Stromal cell of bone marrow (primary cell): ENCODE data around the gene PEX5L.
"Not testable (repeated sequence)": the region's sequence is repeated elsewhere in the genome, so short reads cannot be mapped to it uniquely, and the experiment has no call there.

Source experiments
- DNase-seq: peaks from one replicate; pipeline ENCODE4 v3.0.0-alpha.2; 2012; ENCODE audit warnings: low read depth

The PEX5L gene

DNA sequence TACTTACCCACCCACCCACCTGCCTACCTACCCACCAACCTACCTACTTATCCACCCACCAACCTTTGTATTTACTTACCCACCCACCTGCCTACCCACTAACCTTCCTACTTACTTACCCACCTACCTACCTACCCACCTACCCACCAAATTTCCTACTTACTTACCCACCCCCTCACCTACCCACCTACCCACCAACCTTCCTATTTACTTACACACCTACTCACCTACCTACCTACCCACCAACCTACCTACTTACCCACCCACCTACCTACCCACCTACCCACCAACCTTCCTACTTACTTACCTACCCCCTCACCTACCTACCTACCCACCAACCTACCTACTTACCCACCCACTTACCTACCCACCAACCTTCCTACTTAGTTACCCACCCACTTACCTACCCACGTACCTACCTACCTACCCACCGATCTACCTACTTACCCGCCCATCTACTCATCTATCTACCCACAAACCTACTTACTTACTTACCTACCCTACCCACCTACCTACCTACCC, 204.3 kb downstream of the PEX5L start:
- DNase-seq: no peak

DNA sequence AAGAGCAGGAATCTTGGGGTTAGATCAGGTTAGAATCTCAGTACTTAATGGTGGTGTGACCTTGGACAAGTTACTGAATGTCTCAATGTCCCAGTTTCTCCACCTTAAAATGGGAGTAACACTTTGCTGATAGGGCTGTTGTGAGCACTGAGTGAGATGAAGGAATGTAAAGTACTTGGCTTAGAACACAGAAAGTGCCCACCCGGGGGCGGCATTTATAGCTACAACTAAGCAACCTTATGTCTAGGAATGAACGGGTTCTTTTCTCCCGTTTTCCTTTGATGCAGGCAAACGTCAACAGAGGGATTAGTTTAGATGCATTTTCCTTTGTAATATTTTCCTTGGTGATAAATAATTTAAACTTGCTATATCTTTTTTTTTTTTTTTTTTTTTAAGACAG, 207.3 kb downstream of the PEX5L start:
- DNase-seq: no peak

DNA sequence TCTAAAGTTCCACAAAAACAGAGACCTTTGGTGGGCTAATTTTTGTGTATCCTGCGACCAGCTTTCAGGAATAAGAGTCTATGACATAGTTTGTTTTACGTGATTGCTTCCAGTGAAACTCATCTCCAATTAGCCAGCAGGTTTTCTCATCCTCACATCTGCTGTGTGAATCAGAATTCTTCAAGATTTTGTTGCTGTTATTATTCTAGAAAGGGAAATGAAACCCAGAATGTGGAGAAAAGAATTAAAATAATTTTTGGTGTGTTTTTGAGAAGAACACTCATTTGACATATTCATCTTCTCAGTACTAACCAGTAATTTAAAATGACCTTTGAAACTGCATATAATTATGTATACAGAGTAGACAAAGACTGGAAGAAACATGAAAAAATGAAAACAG, 208.0 kb downstream of the PEX5L start:
- DNase-seq: no peak

DNA sequence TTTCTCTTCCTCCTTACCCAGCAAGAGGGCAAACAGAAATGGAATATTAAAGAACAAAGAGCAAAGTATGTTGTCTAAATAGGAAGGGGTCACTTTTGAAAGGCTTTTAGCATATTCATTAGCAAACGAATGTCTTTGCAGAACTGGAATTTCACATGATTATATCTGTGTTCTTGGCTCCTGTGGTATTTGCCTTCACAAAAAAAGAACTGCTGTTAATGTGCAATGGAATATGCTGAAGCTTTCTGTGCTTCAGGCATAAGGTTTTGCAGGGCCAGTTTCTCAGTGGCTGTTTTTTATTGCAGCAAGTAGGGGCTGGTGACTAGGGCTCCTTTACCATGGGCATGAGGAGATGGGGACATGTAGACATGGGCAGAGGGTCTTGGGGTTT, 210.5 kb downstream of the PEX5L start:
- no peak for DNase-seq

DNA sequence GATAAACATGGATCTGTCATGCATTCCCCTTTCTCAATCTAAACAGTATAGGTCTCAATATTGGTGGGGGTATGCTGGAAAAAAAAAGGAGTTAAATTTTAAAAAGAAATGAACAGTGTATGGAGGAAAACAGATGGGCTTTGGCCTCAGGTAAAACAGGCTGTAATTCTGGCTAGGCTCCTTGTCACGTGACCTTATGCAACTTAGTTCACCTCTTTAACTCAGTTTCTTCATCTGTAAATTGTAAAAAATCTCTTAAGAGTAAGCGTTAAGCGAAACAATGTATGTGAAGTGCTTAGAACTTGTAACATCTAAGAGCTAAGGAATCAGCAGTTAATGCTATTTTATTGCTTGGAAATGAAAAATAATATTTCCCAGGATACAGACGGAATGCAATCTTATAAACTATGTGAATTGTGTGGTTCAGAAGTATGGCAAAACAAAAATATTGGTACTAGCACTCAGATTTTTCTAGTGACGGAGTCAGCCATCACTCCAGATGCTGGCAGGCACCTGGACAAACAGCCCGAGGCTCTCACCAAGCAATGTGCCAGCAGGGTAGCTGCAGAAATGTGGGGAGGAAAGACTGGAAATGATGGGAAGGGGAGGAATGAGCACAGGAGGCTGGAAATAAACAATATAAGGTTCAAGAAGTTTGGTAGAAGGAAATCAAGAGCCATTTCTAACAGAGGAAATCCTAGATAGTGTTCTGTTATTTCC, 211.1 kb downstream of the PEX5L start:
- no peak for DNase-seq

DNA sequence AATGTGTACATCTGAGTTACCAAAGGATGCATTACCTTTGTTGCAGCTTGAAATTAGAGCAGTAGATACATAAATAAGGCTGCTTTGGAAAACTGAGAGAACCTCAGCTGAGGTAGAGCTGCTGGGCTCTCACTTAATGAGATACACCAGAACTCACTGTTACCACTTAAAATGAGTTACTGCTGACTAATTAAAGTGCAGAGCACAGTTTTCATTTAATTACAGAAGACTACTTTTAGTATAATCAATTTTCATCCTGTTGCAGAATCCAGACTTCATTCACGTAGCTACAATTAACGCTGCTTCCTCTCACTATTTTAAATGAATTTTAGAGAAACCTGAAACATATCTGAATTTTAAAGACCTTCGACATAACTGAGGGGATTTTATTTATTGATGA, 214.4 kb downstream of the PEX5L start:
- DNase-seq: no peak

DNA sequence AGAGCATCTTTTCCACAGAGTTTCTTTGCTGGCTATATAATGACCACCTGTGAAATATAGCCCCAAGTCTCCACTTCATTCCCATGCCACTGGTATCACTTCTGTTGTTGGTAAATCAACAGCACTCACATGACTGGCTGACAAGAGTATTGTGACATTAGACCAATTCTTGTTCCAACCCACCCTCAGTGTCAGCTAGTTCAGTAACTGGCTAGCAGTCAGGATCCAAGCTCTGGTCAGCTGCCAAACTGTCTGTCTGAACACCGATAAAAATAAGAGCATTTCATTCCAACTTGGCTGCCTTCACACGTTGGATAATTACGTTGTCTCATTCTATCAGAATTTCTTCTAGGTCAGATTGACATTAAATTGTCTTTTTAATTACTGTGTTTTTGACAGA, 217.4 kb downstream of the PEX5L start:
- DNase-seq: no peak

DNA sequence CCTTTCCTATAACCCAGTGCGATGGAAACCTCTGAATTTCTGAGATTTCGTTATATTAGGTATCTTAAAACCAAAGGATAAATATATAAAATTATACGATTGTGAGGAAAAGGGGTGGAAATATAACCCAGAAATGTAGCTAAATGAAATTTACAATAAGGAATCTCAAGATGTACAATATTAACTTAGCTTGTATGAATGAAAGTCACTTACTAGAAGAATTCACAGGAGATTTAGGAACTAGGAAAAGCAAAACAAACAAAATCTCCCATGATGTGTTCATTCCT, 224.7 kb downstream of the PEX5L start:
- no peak for DNase-seq

DNA sequence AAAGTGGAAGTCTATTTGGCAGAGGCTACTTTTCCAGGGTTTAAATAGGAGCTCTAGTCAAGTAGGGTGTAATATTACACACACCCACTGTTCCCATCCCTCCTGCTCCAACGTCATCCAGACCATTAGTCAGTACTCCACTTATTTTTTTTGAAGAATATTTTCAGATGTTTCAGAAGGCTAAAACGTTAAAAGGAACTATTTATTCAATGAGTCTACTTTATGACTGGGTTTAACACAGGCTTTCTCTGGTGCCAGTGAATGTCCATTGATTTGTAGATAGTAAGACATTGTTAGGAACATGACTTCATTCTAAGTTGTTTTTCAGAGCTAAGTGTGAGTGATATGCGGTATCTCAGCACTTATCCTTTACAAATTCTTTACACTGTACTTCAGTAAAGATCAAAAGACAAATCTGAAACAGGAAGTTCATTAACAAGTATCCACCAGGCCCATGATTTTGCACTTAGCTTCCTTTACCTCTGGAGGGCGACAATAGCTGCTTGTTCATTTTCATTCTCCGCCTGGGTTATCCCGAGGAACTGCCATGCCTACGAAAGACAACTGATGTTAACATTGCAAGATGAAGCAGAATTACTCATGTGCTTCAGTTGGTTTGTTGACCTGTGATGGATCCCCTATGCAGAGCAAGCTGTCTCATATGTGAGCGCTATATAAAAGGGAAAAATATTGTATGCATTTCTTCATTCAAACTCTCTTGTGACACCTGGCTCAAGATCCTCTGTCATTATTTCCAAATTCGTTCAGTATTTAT, 225.2 kb downstream of the PEX5L start:
- DNase-seq: peak; percentile 84

DNA sequence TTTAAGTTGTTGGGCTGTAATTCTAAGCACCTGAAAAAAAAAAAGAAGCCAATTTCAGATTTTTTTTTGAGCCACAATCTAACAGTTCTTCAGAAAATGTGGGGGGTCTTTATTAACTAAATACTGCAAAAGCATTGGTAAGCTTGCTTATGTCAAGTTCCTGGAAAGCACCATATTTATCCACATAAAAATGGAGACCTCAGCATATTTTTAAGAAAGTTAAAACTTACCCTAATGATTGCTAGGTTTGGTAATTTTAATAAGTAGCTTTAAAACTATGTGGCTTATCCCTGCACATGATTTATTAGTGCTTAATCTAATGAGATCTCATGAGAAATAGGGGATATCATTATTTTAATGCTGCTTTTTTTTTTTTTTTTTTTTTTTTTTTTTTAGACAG, 227.1 kb downstream of the PEX5L start:
- DNase-seq: no peak

DNA sequence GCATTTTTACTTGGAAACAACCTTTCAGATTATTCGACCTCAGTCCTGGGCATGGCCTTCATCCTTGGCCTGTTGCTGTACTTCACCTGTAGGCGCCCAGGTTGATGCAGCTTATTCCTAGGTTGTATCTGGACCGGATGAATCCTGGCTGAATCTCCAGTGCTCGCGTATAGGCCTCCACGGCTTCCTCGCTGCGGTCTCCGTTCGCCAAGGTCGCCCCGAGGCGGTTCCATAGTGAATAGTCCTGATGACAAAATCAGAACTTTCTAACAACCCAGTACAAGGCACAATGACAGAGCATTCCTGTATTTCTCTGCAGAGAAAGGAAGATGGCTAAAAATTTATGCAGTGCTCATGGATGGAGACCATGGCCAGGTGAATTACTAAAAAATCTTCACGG, 229.1 kb downstream of the PEX5L start:
- no peak for DNase-seq

DNA sequence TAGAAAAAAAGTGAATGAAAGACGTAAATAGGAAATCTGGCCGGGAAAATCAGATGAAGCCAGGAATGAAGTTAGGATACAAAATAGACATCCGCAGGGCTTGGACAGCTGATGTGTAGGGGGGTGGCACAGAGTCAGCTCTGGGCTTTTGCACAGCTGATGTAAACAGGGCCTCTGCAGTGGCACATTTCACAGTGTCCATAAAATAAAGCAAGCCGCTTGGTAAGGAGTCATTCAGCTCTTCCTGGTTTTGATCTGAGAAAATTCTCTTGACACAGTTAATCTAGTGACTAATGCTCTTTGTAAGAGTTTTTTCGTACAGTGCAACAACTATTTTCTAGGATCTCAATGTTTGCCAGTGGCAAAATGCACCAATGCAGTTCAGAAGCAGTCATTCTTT, 230.6 kb downstream of the PEX5L start:
- peak; percentile 25 for DNase-seq

DNA sequence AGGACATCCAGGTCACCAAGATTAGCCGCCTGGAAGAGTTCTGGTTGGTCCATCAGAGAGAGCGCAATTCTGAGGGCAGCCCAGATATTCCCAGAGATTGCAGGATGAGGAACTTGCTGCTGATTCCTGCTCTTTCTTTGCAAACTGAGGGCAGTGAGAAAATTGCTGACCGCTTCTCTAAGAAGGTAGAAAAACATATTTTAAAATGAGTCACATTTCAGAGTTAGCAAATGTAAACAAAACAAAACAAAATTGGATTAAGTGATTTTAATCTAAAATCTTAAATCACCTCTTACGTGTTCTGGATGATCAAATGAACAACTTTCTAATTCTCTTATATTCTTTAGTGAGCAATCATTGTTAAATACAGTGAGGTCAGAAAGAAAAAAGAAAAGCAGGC, 234.9 kb downstream of the PEX5L start:
- no peak for DNase-seq

DNA sequence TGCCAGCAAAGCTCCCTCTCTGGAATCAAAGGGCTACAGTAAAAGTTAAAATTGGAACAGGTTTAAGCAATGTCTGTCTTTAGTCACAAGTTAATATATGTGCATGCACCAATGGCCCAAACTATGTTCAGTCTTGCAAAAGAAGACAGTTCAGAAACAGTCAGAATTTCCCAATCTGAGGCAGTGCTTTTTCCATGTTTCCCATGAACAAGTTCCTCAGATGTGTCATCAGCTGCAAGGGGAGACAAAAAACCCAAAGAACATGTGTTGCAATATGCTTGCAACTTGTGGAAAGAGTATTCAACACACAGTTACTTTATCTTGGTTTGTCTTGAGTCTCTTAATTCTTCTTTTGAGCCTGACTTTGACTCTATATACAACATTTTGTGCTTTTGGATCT, 235.5 kb downstream of the PEX5L start:
- DNase-seq: peak; percentile 95

DNA sequence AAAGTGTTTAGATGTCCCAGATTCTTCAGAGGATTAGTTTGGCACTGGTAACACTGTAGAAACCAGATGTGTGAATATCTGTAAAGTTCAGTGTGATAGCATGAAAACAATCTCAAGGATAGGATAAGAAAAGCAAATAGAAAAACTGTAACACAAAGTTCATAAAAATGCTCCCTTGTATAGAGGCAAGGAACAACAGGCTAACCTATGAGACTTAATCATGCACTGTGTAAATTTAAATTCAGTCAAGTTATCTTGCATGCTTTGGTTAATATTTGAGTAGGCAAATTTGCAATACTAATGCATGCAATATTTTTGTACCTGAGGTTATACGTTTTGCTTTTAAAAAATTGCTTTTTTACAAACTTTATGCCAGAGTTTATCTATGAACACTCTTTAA, 239.5 kb downstream of the PEX5L start:
- no peak for DNase-seq

DNA sequence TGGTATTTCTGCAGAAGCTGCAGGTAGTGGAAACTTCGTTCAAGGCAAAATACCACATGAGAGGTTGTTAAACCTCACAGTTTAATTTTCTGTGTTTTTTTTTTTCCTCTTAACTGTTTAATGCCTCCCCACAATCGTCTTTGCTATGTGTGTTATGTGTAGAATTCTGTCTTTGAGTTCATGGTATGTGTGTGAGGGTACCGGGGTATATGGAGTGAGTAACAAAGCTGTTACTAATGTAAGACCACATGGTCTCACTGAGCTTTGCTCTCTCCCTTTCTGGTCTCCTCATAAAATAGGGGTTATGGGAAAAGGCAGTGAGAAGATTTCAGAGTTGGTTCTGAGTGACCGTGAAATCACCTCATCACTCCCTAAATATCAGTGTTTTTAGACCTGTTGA, 240.3 kb downstream of the PEX5L start:
- DNase-seq: no peak

DNA sequence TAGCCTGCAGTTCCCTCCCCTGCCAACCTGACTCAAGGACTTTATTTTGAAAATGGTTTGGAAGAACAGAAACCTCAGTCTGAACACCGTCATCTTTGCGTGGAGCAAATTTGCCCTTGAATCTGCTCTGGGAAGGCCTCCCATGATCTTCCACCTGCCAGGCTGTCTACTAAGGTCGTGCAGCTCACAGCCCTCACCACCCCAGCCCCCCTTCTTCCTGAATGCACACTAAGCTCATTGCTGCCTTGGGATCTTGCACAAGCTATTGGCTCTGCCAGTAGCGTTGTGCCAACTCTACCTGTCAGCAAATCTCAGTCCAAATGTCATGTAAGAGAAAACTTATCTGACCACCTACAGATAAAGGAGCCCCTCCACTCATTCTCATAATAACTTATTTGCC, 242.4 kb downstream of the PEX5L start:
- DNase-seq: no peak

DNA sequence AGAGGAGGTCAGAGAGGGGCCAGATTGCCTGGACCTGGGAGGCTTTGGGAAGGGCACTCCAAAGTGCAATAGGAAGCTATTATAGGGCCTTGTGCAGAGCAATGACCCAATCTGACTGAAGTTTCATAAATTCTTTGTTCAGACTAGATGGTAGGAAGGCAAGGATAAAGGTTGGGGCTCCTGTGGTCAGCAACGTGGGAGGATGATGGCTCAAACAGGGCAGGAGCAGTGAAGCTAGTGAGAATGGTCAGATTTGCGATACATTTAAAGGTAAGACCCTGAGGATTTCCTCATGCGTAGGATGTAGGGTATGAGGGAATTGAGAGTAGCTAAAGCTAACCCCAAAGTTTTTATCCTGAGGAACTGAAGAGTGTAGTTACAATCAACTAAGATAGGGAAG, 244.9 kb downstream of the PEX5L start:
- DNase-seq: no peak

DNA sequence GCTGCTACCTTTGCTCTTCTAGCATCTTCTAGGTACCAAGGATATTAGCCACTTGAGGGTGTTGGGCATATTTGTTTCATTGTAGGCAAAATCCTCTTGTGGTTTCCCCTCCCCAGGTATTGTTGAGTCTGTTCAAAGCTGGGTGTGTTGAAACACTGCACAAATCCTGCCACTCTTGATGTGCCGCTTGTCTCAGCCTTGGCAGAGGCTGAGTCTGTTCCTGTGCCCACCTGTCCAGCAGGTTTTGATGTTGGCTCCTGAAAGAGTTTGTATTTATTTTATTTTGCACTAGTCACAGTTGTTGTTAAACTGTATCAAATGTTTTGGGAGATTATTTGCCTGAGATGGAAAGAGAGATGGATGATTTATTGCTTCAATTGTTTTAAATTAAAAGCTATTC, 247.7 kb downstream of the PEX5L start:
- DNase-seq: no peak

DNA sequence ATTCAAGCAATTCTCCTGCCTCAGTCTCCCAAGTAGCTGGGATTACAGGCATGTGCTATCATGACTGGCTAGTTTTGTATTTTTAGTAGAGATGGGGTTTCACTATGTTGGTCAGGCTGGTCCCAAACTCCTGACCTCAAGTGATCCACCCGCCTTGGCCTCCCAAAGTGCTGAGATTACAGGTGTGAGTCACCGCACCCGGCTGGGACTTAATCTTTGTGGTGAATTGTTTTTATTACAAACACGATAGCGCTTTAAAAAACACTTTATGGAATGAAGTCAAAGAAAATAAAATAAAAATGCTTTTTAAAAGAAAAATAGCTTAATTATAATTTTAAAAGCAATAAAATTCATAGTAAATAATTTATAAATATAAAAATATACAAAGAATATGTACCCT, 253.9 kb downstream of the PEX5L start:
- DNase-seq: not testable (repeated sequence)

DNA sequence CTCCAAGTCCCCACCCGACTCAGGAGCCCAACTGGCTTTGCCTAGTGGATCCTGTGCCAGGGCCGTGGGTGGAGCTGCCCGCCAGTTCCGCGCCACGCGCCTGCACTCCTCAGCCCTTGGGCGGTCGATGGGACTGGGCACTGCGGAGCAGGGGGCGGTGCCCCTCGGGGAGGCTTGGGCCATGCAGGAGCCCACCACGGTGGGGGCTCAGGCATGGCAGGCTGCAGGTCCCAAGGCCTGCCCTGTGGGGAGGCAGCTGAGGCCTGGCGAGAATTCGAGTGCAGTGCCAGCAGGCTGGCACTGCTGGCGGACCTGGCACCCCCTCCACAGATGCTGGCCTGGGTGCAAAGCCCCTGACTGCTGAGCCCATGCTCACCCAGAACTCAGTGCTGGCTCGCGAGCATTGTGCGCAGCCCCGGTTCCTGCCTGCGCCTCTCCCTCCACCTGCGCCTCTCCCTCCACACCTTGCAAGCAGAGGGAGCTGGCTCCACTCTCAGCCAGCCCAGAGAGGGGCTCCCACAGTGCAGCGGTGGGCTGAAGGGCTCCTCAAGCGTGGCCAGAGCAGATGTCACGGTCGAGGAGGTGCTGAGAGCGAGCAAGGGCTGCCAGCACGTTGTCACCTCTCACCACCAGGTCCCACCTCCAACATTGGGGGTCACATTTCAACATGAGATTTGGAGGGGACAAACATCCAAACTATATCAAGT, 261.2 kb downstream of the PEX5L start:
- DNase-seq: no peak

DNA sequence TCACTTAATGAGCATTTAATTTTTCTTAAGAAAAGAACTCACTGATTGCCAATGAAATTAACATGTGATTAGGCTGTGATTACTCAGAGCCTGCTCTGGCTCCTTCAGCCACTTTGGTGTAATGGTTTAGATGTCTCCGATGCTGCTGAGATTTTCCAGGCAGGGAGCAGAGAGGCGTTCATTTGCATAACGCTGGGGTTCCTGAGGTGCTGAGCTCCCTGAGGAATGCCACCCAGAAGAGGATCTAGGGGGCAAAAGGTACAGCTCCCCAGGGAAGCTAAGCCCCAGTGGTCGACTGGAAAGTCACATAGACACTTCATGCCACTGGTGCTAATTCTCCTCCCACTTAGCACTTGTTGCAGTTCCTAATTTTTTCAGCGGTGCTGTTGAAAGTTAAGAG, 264.4 kb downstream of the PEX5L start:
- no peak for DNase-seq

DNA sequence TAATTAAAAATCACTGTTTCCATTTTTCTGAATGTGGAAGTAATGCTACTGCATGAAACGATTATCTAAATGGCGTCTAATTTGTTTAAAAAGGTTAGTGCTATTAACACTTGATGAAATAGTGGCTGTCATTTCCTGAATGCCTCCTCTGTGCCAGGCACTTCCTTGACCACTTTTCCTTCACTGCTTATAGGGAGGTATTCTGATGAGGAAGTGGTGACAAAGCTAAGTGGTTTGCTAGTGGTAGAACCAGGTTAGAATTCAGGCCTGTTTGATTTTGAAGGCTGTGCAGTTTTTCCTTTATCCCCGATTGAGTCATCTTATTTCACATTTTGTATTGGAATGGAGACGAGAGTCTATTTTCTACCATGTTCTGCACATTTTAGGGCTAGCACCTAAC, 264.9 kb downstream of the PEX5L start:
- DNase-seq: no peak
